Bronchial epithelial cell (primary cell): ENCODE data around the gene PILRB. TPM values are rescaled to one million over a fixed set of nuclear protein-coding genes. Genes with fewer than 3 reads are reported as not detected.

Experiments
- DNase-seq: peaks from one replicate; pipeline ENCODE4 v3.0.0-alpha.2; 2010; ENCODE audit warnings: low read depth
- FAIRE-seq: peaks from 2 replicates; lab custom pipeline; 2011; peaks lifted over from hg19 to GRCh38; lab: Jason Lieb, UNC
- H3K27me3 ChIP-seq: 2 replicates; pipeline ENCODE4 v1.5.1; 2011; ENCODE audit warnings: low read length; ENCODE audit not compliant: control insufficient read depth, insufficient read depth
- H3K36me3 ChIP-seq: 2 replicates; pipeline ENCODE4 v1.5.1; 2011; ENCODE audit warnings: low read length; ENCODE audit not compliant: control insufficient read depth, insufficient read depth
- H3K4me3 ChIP-seq: 2 replicates; pipeline ENCODE4 v1.5.1; 2011; ENCODE audit warnings: mild to moderate bottlenecking, low read depth, low read length, control low read depth
- total RNA-seq: library from RNA; depleted of rRNA; stranded (reverse); fragments of >200 nt; gene quantifications from 2 replicates; pipeline ENCODE4 v1.2.1, GENCODE V29; 2014
- TF ChIP-seq, protein P1 (sequence below): IDR thresholded peaks from 2 replicates; pipeline ENCODE4 v1.5.1; 2011; ENCODE audit warnings: mild to moderate bottlenecking, moderate library complexity, low read length, control low read depth, inconsistent platforms; ENCODE audit not compliant: insufficient read depth, severe bottlenecking

PILRB gene
- total RNA-seq, 1 donor from 2014 or later = 5.5 TPM

DNA sequence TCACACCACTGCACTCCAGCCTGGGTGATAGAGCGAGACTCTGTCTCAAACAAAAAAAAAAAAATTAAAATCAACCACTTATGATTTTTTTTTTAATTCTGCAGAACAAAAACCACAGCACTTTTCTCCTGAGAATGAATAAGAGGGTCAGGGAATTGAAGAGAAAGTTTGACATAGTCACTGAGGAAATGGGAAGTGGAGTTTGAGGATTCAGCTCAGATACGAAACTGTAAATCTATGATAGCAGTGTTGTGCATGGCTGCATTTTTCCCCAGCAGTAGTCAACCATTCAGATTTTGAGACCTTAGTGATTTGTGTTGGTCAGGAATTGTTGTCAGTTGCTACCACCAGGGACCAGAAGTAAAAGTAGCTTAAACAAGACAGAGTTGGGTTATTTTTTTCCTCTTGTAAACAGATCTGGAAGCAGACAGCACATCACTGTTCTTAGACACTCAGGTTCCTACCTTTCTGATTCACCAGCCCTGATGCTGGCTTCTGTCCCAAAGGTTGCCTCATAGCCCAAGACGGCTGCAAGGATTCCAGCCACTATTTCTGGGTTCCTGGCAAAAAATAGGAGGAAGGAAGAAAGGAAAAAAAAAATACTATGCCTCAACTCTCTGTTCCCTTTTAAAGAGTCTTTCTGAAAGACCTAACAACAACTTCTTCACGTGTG is 35.5 kb downstream of the PILRB start:
- FAIRE-seq (no peak), DNase-seq (peak; percentile 40)
- peaks cover 1% of the 10 kb centered on the region for H3K27me3 ChIP-seq
- no peak overlapping the region for H3K4me3 ChIP-seq
- H3K36me3 ChIP-seq = no peaks in the 10 kb centered on the region
- TF ChIP-seq, protein P1, sequence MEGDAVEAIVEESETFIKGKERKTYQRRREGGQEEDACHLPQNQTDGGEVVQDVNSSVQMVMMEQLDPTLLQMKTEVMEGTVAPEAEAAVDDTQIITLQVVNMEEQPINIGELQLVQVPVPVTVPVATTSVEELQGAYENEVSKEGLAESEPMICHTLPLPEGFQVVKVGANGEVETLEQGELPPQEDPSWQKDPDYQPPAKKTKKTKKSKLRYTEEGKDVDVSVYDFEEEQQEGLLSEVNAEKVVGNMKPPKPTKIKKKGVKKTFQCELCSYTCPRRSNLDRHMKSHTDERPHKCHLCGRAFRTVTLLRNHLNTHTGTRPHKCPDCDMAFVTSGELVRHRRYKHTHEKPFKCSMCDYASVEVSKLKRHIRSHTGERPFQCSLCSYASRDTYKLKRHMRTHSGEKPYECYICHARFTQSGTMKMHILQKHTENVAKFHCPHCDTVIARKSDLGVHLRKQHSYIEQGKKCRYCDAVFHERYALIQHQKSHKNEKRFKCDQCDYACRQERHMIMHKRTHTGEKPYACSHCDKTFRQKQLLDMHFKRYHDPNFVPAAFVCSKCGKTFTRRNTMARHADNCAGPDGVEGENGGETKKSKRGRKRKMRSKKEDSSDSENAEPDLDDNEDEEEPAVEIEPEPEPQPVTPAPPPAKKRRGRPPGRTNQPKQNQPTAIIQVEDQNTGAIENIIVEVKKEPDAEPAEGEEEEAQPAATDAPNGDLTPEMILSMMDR = no peak

DNA sequence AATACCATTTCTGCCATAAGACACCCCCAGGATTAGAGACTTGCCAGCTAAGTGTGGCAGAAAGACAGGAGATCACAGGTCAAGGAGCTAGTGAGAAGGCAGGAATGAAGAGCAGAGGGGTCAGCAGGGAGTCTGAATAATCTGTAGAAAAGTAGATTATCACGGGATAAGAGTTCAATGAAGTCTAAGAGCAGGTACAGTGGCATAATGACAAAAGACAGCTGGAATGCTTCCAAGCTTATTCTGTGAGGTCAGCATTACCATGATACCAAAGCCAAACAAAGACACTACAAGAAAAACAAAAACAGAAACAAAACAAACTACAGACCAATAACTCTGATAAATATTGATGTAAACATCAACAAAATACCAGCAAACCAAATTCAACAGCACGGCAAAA is 36.2 kb downstream of the PILRB start:
- DNase-seq (no peak), FAIRE-seq (no peak)
- TF ChIP-seq, protein P1 = no peak
- no peak overlapping the region for H3K4me3 ChIP-seq
- no peaks in the 10 kb centered on the region for H3K36me3 ChIP-seq
- H3K27me3 ChIP-seq = peaks cover 1% of the 10 kb centered on the region

DNA sequence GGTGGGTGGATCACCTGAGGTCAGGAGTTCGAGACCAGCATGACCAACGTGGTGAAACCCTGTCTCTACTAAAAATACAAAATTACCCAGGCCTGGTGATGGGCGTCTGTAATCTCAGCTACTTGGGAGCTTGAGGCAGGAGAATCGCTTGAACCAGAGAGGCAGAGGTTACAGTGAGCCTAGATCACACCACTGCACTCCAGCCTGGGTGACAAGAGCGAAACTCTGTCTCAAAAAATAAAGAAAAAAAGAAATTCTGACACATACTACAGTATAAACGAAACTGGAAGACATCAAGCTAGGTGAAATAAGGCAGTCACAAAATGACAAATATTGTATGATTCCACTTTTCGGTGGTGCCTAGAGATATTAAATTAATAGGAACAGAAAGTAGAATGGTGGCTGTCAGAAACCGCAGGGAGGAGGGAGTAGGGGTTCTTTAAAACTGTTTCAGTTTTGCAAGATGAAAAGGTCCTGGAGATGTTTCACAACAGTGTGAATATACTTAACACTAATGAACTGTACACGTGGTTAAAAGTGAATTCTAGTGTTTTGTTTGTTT is 38.6 kb downstream of the PILRB start:
- peaks cover 1% of the 10 kb centered on the region for H3K27me3 ChIP-seq
- FAIRE-seq (no peak), DNase-seq (no peak)
- TF ChIP-seq, protein P1 = no peak
- no peaks in the 10 kb centered on the region for H3K36me3 ChIP-seq
- H3K4me3 ChIP-seq = no peak overlapping the region

DNA sequence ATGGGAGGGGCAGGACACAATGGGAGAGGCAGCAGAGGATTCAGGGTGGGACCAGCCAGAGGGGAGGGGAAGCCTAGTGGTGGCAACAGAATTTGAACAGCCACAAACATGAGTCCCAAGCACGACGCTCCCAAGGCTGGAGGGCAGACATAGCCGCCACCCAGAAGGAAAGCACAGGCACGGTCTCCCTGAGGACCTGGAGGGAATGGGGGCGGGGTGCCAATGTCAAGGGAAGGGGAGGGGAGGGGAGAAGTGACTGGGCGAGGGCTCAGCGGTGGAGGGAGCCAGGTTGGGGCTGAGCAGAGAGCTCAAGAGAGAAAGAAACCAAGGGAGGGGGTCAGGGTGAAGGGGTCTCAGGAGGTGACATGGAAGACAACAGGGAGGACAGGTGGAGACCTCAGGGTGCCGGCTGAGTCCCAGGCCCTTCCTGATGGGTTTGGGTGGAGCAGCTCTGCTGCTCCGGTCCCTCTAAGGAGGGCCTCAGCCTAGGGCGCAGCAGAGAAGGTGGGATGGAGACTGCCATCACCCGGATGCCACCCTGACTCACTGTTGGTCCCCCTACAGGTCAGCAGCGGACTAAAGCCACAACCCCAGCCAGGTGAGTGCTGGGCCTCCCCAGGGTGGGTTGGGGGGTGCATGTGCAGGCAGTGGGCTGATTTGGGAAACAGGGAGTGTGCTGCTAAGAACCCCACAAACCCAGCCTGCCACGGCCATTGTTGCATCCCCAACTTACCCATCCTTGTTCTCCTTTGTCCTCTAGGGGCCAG is 39.6 kb downstream of the PILRB start:
- peaks cover 1% of the 10 kb centered on the region for H3K27me3 ChIP-seq
- TF ChIP-seq, protein P1 = no peak
- peak; percentile 13 for FAIRE-seq
- DNase-seq = no peak
- H3K36me3 ChIP-seq = no peaks in the 10 kb centered on the region
- no peak overlapping the region for H3K4me3 ChIP-seq

DNA sequence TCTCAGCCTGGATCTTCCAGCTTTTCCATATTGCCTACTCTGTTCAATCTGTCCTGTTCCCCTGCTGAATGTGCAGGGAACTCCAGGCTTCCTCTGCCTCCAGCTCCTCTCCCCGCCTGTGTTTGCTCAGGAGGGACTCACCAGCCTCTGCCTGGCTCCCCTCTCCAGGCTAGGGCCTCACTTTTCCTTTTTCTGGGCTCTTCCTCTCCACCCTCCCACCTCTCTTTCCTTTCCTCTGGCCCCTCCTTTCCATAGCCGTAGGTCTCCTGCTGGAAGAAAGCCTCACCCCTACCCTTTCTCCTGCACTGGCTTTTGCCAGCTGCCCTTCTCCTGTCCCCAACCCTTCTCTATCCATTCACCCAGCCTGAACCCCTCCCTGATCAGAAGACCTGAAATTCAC is 40.3 kb downstream of the PILRB start:
- no peaks in the 10 kb centered on the region for H3K36me3 ChIP-seq
- TF ChIP-seq, protein P1 = no peak
- H3K4me3 ChIP-seq = no peak overlapping the region
- FAIRE-seq (no peak), DNase-seq (no peak)
- peaks cover 1% of the 10 kb centered on the region for H3K27me3 ChIP-seq
